PFSK-1 (cell line): ENCODE measurements around the gene IL10RB.

Experiments
- FOXP2 ChIP-seq: optimal IDR thresholded peaks from 2 replicates; pipeline ENCODE3; 2011; ENCODE audit warnings: borderline replicate concordance, control low read depth, inconsistent platforms; ENCODE audit not compliant: insufficient read depth; ENCODE audit errors: extremely low read length, extremely low read depth
- POLR2AphosphoS5 ChIP-seq: IDR thresholded peaks from 2 replicates; pipeline ENCODE4 v1.6.1; 2012; ENCODE audit warnings: low read depth, mild to moderate bottlenecking, control low read depth, low read length, moderate library complexity
- REST ChIP-seq, 2 experiments: IDR thresholded peaks; 2 replicates each; pipeline versions ENCODE4 v1.6.1 to v1.8.0; 2011 to 2012; ENCODE audit warnings: low read depth in 2 of 2, low read length in 2 of 2, control low read depth in 1 of 2, inconsistent platforms in 1 of 2, mild to moderate bottlenecking in 1 of 2, moderate library complexity in 1 of 2; ENCODE audit not compliant: insufficient read depth in 1 of 2
- SIN3A ChIP-seq: IDR thresholded peaks from 2 replicates; pipeline ENCODE4 v1.6.1; 2012; ENCODE audit warnings: mild to moderate bottlenecking, low read length, moderate library complexity, borderline replicate concordance; ENCODE audit not compliant: insufficient read depth
- TAF1 ChIP-seq: IDR thresholded peaks from 2 replicates; pipeline ENCODE4 v1.6.1; 2012; ENCODE audit warnings: low read length, control low read depth, borderline replicate concordance; ENCODE audit not compliant: insufficient read depth

IL10RB gene

GRCh38 chr21:33293136-33293535 is 27.0 kb downstream of the IL10RB start:
- TF ChIP-seq FOXP2 = no peak
- no peak for TF ChIP-seq TAF1
- no peak for TF ChIP-seq SIN3A
- no peak for TF ChIP-seq REST (IDR thresholded peaks at IDR 0.05; ENCODE audit: insufficient read depth in 1 of 2, low read depth in 2 of 2, low read length in 2 of 2)
- TF ChIP-seq POLR2AphosphoS5 = no peak

DNA sequence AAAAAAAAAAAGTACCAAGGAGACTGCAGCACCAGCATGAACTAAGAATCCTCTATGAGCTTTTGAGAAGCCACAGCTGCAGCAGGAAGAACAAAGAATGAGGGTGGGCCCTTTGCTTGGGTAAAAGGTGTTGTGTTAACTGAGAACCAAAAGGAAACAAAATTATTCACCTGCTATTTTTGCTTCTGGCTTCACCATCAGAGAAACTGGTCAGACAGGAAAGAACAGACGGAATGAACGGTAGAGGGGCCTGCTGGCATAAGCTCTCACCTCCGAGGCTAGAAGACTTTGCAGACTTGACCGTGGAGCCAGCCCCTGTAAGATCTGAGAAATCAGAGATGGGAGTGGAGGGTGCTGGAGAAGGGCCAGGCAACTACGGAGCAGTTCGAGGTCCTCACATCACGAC is 27.6 kb downstream of the IL10RB start:
- no peak for TF ChIP-seq TAF1
- no peak for TF ChIP-seq POLR2AphosphoS5
- no peak for TF ChIP-seq SIN3A
- no peak for TF ChIP-seq FOXP2
- TF ChIP-seq REST (IDR thresholded peaks at IDR 0.05; ENCODE audit: insufficient read depth in 1 of 2, low read depth in 2 of 2, low read length in 2 of 2) = no peak

GRCh38 chr21:33296156-33296555 is 30.0 kb downstream of the IL10RB start:
- TF ChIP-seq SIN3A (no peak), REST (IDR thresholded peaks at IDR 0.05; ENCODE audit: insufficient read depth in 1 of 2, low read depth in 2 of 2, low read length in 2 of 2) (no peak), FOXP2 (no peak), TAF1 (no peak), POLR2AphosphoS5 (no peak)

DNA sequence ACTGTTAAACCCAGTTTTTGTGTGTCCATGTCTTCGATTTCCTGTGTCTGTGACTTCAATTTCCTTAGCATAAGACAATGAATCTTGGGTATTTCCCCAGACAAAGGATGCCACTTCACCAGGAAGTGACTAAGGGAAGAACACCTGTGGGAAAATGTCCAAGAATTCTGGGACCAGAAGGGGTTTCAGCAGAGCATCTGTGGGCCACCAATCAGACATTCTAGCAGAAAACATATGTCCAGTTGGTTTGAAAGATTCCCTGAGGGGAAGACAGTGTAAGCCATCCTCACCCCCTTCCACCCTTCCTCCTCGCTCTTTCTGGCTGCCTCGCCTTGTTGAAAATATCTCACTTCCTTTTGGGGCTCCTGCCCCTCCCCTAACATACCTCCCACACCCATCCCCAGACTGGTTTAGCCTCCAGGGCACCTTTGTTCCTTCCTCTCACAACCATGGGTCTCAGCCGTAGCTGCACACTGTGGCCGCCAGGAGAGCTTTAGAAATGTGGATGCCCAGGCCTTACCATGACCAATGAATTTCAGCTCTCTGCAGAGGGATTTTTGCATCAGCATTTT is 33.1 kb downstream of the IL10RB start:
- no peak for TF ChIP-seq REST (IDR thresholded peaks at IDR 0.05; ENCODE audit: insufficient read depth in 1 of 2, low read depth in 2 of 2, low read length in 2 of 2)
- TF ChIP-seq TAF1 = no peak
- TF ChIP-seq SIN3A = no peak
- no peak for TF ChIP-seq POLR2AphosphoS5
- no peak for TF ChIP-seq FOXP2
